ENCODE data around the gene LCP1. TPM values are rescaled to one million over a fixed set of nuclear protein-coding genes. Genes with fewer than 3 reads are reported as not detected.

Gene LCP1
- total RNA-seq, 1 donor from 2014 or later = 8.3 TPM

DNA sequence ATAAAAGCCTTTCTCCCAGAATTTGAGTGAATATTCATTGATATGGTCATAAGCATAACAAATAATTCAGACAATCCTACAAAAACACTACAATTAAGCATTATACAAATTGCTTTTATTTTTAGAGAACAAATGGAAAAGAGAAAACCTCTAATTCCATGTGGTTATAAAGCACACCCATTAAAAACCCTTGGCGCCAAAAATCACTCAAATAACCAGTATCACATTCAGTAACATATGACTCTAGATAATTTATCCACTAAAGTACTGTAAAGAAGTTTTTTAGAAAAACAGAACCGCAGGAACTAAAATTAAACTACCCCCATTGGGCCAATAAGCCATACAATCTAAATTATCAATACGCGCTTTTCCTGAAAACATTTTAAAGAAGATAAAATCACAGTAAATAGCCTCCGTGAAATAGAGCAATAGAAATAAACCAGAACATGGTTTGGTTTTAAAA is 569 bp downstream of the LCP1 start:
- no peak overlapping the region for H3K27ac Mint-ChIP-seq
- TF ChIP-seq, protein P1, sequence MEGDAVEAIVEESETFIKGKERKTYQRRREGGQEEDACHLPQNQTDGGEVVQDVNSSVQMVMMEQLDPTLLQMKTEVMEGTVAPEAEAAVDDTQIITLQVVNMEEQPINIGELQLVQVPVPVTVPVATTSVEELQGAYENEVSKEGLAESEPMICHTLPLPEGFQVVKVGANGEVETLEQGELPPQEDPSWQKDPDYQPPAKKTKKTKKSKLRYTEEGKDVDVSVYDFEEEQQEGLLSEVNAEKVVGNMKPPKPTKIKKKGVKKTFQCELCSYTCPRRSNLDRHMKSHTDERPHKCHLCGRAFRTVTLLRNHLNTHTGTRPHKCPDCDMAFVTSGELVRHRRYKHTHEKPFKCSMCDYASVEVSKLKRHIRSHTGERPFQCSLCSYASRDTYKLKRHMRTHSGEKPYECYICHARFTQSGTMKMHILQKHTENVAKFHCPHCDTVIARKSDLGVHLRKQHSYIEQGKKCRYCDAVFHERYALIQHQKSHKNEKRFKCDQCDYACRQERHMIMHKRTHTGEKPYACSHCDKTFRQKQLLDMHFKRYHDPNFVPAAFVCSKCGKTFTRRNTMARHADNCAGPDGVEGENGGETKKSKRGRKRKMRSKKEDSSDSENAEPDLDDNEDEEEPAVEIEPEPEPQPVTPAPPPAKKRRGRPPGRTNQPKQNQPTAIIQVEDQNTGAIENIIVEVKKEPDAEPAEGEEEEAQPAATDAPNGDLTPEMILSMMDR (IDR thresholded peaks at IDR 0.05; ENCODE audit: unreplicated experiment) = no peak
- peaks cover 26% of the 10 kb centered on the region for H3K4me1 Mint-ChIP-seq (ENCODE audit: low read depth)
- no peaks in the 10 kb centered on the region for H3K36me3 Mint-ChIP-seq (ENCODE audit: insufficient read depth)
- H3K4me3 Mint-ChIP-seq (ENCODE audit: low read depth) = peak overlapping the region; percentile 55
- no peak for DNase-seq (ENCODE audit: low spot score, unreplicated experiment)
- no peaks in the 10 kb centered on the region for H3K9me3 Mint-ChIP-seq (ENCODE audit: low read depth)
- no peaks in the 10 kb centered on the region for H3K27me3 Mint-ChIP-seq

DNA sequence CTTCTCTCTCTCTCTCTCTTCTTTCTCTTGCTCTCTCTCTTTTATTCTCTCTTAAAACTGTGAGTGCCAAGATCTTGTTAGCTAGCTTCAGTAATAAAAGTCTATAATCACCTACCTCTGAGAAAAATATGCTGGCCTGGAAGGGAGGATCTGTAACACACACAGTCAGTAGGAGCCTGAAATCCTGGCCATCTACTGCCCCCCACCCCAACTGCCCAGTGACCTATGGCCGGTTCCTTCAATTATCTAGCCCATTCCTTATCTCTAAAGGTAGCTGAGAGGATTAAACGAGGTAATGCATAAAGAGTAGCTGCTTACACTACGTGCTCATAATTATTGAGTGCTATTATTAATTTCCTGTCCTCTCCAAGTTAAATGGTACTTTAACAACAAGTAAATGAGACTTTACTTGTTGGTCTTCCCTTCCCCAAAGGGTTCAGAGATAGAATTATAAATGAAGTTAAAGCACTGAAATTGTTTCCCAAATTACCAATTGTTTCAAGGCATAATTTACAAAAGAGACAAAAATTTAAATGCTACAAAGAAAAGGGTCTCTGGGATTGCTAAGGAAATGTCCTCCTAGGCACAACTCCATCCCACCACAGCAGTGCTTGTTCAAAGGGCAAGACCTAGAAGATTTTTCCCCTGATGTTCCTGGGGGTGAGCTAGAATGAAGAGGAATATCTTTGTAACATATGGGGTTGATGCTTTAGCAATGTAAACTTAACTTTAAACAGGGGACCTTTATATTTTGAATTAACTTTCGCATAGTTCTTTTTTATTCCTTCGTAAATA is 1.8 kb downstream of the LCP1 start:
- H3K4me3 Mint-ChIP-seq (ENCODE audit: low read depth) = no peak overlapping the region
- no peak overlapping the region for H3K27ac Mint-ChIP-seq
- peaks cover 26% of the 10 kb centered on the region for H3K4me1 Mint-ChIP-seq (ENCODE audit: low read depth)
- H3K36me3 Mint-ChIP-seq (ENCODE audit: insufficient read depth) = no peaks in the 10 kb centered on the region
- H3K27me3 Mint-ChIP-seq = no peaks in the 10 kb centered on the region
- no peak for DNase-seq (ENCODE audit: low spot score, unreplicated experiment)
- no peaks in the 10 kb centered on the region for H3K9me3 Mint-ChIP-seq (ENCODE audit: low read depth)
- TF ChIP-seq, protein P1 (IDR thresholded peaks at IDR 0.05; ENCODE audit: unreplicated experiment) = no peak

- Mint-ChIP-seq H3K27me3 (no peaks in the 10 kb centered on the region), H3K36me3 (ENCODE audit: insufficient read depth) (no peaks in the 10 kb centered on the region), H3K27ac (no peak overlapping the region), H3K4me1 (ENCODE audit: low read depth) (peaks cover 26% of the 10 kb centered on the region), H3K4me3 (ENCODE audit: low read depth) (peak overlapping the region; percentile 5), H3K9me3 (ENCODE audit: low read depth) (no peaks in the 10 kb centered on the region)
- TF ChIP-seq, protein P1 (IDR thresholded peaks at IDR 0.05; ENCODE audit: unreplicated experiment) = no peak
- DNase-seq (ENCODE audit: low spot score, unreplicated experiment) = no peak
Measured at GRCh38 chr13:46179491-46179908, 2.5 kb downstream of the LCP1 start.

- TF ChIP-seq, protein P1 (IDR thresholded peaks at IDR 0.05; ENCODE audit: unreplicated experiment) = no peak
- no peaks in the 10 kb centered on the region for H3K36me3 Mint-ChIP-seq (ENCODE audit: insufficient read depth)
- DNase-seq (ENCODE audit: low spot score, unreplicated experiment) = no peak
- H3K27ac Mint-ChIP-seq = no peak overlapping the region
- no peak overlapping the region for H3K4me3 Mint-ChIP-seq (ENCODE audit: low read depth)
- peaks cover 26% of the 10 kb centered on the region for H3K4me1 Mint-ChIP-seq (ENCODE audit: low read depth)
- H3K27me3 Mint-ChIP-seq = no peaks in the 10 kb centered on the region
- H3K9me3 Mint-ChIP-seq (ENCODE audit: low read depth) = no peaks in the 10 kb centered on the region
Measured at GRCh38 chr13:46178821-46179220, 3.2 kb downstream of the LCP1 start.

- Mint-ChIP-seq H3K4me1 (ENCODE audit: low read depth) (peaks cover 24% of the 10 kb centered on the region), H3K9me3 (ENCODE audit: low read depth) (no peaks in the 10 kb centered on the region), H3K4me3 (ENCODE audit: low read depth) (no peak overlapping the region), H3K27ac (no peak overlapping the region), H3K36me3 (ENCODE audit: insufficient read depth) (no peaks in the 10 kb centered on the region), H3K27me3 (no peaks in the 10 kb centered on the region)
- no peak for DNase-seq (ENCODE audit: low spot score, unreplicated experiment)
- TF ChIP-seq, protein P1 (IDR thresholded peaks at IDR 0.05; ENCODE audit: unreplicated experiment) = no peak
Measured at GRCh38 chr13:46178143-46178542, 3.8 kb downstream of the LCP1 start.

All from progenitor cell of endocrine pancreas (in vitro differentiated cells).